ENCODE results near the gene KRT76. TPM values are rescaled to one million over a fixed set of nuclear protein-coding genes. Genes with fewer than 3 reads are reported as not detected.

The KRT76 gene
- total and polyA plus RNA-seq, 2 experiments from 2014 or later: not detected

GRCh38 chr12:52771088-52771487 is 6.1 kb downstream of the KRT76 start:
- Histone ChIP-seq H3K36me3 (ENCODE audit: insufficient read depth) (no peaks in the 10 kb centered on the region), H4K20me1 (replicated peaks; ENCODE audit: insufficient read depth) (no peaks in the 10 kb centered on the region), H3F3A (replicated peaks; ENCODE audit: low read depth) (no peaks in the 10 kb centered on the region), H3K4me2 (no peak overlapping the region), H2AFZ (no peak overlapping the region), H3K9me2 (ENCODE audit: insufficient read depth) (0 out of 2 replicates have a peak, but pooled peaks cover 6% of the 10 kb centered on the region), H3K79me2 (replicated peaks; ENCODE audit: insufficient read depth) (no peaks in the 10 kb centered on the region), H3K27me3 (ENCODE audit: insufficient read depth) (no peaks in the 10 kb centered on the region), H3K4me3 (no peak overlapping the region), H3K4me1 (ENCODE audit: insufficient read depth) (no peaks in the 10 kb centered on the region), H3K27ac (ENCODE audit: low read depth) (no peak overlapping the region)
- no peak for ATAC-seq
- no peaks in the 10 kb centered on the region for H3K9me3 Mint-ChIP-seq
- no peaks in the 10 kb centered on the region for H3K36me3 Mint-ChIP-seq (ENCODE audit: low read depth)
- no peak for DNase-seq (ENCODE audit: low spot score)
- no peaks in the 10 kb centered on the region for H3K4me1 Mint-ChIP-seq
- TF ChIP-seq JUNB (IDR thresholded peaks at IDR 0.05; ENCODE audit: unreplicated experiment): no peak
- TF ChIP-seq NANOG (IDR thresholded peaks at IDR 0.05; ENCODE audit: borderline replicate concordance): no peak
- TF ChIP-seq REST (IDR thresholded peaks at IDR 0.05; ENCODE audit: unreplicated experiment): no peak
- TF ChIP-seq EZH2 (IDR thresholded peaks at IDR 0.05; ENCODE audit: low read depth, unreplicated experiment): no peak
- TF ChIP-seq EZH2phosphoT487 (IDR thresholded peaks at IDR 0.05; ENCODE audit: unreplicated experiment): no peak
- TF ChIP-seq CREB1 (CRISPR knock-in tag; IDR thresholded peaks at IDR 0.05; ENCODE audit: low read depth): no peak
- TF ChIP-seq ETS1 (IDR thresholded peaks at IDR 0.05): no peak
- TF ChIP-seq CTCF (conservative IDR thresholded peaks at IDR 0.05; ENCODE audit: low read depth in 2 of 2): no peak
- TF ChIP-seq STAT1 (IDR thresholded peaks at IDR 0.05; ENCODE audit: unreplicated experiment): no peak
- no peak for TF ChIP-seq ZNF331 (CRISPR knock-in tag; IDR thresholded peaks at IDR 0.05; ENCODE audit: low read depth)
- TF ChIP-seq ZNF114 (CRISPR knock-in tag; IDR thresholded peaks at IDR 0.05): no peak
- no peak for TF ChIP-seq ZNF462 (CRISPR knock-in tag; IDR thresholded peaks at IDR 0.05)
- no peak for TF ChIP-seq POLR2AphosphoS5 (IDR thresholded peaks at IDR 0.05; ENCODE audit: low read depth)
- H3K4me3 Mint-ChIP-seq: no peak overlapping the region
- H3K27ac Mint-ChIP-seq: no peak overlapping the region
- H3K27me3 Mint-ChIP-seq (ENCODE audit: insufficient read depth, low read depth, poor library complexity): peaks cover 2% of the 10 kb centered on the region

All from GM23338 (cell line).